Kidney tubule cell (primary cell): Measurements from ENCODE around the gene ACER2.
A peak's percentile ranks its signal among the peaks of the same experiment; 100 is the strongest.

Experiments
- DNase-seq: peaks from one replicate; pipeline ENCODE4 v3.0.0-alpha.2; 2018; ENCODE audit warnings: low spot score

The ACER2 gene

DNA sequence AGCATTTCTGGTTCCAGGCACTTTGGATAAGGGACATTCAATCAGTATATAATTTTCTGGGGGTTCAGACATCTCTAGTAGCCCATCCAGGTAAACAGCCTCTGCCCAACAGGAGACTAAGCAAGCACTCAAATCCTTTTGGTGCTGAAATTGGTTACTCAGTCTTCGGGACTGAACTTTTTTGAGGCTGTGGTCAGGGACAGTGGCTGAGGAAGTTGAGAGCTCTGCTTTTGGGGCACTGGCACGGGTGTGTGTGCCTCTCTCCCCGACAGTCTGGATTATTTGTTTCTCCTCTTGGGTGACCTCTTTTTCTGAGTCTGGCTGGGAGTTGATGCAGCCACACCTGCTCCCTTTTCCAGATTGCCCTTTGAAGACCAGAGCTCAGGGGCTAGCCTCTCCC is 47.6 kb downstream of the ACER2 start:
- DNase-seq: no peak

DNA sequence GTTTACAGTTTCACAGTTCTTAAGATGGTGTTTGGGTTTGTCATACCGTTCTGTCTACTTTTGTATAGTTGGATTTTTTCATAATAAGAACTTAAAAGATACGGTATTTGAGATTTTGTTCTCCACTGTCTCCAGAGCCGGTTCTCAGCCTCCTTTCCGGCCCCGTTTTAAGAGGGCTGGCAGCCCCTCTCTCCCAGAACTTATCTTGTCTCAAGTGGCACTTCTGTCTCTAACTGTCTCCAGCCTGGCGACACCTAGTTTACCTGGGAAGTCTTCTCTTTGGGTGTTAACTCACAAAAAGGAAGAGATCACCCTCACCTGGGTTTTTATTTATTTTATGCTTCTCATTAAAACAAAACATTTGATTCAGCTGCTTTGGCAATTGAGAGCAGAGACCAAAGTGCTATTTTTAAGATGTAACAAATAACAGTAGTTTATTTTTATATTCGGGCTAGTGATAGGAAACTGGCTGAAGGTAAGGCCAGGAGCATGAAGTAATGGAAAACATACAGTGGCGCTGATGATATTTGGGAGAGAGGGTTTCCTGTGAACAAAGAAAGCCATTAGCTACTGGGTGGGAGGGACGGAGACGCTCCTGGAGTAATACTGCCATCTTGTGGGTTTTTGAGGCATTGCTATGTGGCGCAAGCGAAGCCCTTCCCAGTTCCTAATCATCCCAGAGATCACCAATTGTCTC is 48.3 kb downstream of the ACER2 start:
- peak; percentile 74 for DNase-seq

DNA sequence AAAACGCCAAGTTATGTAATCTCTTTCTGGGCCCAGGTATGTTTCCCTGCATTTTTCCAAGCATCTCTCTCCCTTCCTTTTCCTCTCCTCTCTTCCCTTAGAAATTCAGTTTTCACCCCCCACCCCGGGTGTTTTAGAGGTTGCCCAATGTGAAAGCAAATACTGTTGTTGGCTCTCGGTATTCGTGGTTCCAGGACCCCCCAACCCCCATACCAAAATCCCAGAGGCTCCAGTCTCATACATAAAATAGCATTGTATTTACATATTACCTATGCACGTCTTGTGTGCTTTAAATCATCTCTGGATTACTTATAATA is 48.8 kb downstream of the ACER2 start:
- DNase-seq: no peak

DNA sequence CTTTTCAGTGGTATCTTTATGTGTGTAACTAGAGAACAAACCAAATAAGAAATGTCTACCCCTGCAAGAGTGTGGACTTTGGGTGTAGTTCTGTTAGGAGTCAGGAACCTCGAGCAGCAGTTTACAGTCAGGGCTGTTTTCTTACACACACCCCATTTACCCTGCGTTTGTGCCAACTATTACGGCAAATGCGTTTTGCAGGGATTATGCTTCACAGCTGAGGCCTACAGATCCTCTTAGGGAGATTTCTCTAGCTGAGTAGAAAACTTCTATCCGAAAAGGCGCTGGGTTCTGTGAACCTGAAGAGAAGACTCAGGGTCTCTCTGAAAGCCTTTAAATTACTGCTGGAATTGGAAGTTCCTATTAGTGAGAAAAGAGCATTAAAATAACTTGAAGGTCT is 51.4 kb downstream of the ACER2 start:
- no peak for DNase-seq

DNA sequence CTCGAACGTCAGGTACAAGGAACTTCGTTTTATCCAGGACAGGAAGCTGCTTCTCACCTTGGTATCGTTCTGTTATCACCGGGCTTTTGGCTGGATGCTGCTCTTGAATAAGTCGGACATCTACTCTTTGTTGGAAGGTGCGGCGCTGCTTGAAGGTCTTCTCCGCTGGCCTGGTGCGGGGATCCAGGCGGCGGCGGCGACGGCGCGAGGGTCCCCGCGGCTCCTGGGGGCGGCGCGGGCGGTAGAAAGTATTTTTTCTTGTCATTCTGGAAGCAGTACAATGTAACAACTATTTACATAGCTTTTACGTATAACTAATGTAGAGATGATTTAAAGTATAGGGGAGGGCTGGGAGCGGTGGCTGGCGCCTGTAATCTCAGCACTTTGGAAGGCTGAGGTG is 52.3 kb downstream of the ACER2 start:
- DNase-seq: no peak

DNA sequence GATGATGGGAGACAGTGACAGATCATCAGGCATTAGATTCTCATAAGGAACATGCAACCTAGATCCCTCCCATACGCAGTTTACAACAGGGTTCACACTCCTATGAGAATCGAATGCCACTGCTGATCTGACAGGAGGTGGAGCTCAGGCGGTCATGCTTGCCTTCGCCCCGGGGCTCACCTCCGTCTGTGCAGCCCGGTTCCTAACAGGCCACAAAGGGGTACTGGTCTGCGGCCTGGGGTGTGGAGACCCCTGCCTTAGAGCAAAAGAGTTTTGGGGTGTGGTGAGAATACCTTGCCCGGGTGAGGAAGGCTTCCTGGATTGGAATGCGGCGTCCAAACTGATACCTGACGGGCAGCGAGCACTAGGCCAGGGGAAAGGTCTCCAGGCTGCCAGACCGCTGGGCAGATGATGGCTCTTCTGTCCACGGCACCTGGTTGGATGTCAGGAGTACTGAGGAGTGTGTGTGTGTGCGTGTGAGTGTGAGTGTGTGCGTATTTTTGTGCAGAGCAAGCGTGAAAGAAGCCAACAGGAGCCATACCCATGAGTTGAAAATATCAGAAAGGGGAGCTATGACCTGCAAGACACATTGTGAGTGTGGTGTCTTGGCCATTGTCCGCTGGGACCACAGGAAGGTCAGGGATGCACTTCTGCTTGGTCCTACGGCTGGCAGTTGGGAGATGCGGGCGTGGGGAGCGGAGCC is 55.4 kb downstream of the ACER2 start:
- no peak for DNase-seq

DNA sequence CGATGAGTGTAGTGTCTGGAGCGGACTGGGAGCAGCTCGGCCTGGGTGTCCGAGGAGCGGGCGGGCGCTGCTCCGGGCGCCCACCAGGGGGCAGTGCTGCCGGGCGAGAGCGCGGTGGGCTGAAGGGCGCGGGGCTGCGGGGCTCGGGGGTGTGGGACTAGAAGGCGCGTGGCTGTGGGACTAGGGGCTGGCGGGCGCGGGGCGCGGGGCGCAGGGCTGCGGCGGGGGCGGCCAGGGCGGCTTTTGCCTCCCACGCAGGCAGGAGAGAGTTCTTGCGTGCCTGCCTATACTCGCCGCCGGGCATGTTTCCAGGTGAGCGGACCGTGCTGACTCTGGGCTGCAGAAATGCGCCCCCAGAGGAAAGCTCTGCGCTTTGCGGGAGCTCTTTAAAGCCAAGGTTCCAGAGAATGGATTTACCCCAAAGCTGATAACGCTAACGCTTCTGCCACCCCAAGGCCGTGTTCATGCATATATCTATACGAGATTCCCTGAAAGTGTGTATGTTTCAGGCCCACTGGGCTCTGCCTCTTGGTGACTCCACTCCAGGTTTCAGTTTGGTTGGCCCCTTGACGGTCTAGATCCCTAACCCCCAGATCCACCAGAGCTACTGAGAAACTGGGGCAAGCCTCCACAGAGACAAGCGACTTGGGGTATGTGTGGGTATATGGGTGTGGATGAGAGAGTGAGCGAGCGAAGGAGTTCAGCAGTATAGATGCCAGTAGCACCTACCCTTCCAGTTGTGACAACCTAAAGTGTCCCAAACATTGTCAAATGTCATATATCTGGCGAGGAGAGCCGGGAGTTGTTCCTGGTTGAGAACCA is 56.2 kb downstream of the ACER2 start:
- peak; percentile 82 for DNase-seq

DNA sequence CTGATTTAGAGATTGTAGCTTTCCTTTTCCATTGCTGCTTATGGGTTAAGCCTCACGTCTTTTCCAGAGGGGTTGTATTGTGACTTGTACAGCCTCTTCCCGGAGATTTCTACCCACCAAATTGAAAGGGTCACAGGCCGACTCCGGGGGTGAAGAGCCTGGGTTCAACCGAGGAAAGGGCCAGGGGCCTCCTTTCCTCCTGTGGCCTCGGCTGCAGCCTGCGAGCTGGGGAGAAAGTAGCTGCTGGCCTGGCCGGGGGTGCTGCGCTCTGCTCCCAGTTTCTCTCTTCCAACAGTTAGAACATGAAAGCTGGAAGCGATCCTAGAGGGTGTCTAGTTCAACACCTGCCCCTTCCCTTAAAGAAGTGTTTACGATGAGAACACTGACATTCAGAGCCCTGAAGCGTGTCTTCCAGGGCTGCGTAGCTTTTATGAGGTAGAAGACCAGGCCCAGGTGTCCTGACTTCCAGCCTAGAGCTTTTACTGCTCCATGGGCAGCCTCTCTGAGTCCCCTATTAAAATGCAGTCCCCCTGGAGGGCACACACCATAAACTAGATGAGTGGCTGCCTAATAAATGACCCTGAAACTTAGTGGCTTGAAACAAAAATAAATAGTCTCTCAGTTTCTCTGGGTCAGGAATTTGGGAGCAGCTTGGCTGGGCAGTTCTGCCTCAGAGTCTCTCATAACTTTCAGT is 56.9 kb downstream of the ACER2 start:
- no peak for DNase-seq

DNA sequence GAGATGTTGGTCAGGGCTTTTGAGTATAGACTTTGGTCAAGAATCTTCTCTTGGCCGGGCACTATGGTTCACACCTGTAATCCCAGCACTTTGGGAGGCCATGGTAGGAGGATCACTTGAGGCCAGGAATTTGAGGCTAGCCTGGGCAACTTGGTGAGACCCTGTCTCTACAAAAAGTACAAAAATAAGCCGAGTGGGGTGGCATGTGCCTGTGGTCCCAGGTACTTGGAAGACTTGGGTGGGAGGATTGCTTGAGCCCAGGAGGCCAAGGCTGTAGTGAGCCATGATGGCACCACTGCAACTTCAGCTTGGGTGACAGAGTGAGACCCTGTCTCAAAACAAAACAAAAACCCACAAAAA is 57.5 kb downstream of the ACER2 start:
- no peak for DNase-seq

DNA sequence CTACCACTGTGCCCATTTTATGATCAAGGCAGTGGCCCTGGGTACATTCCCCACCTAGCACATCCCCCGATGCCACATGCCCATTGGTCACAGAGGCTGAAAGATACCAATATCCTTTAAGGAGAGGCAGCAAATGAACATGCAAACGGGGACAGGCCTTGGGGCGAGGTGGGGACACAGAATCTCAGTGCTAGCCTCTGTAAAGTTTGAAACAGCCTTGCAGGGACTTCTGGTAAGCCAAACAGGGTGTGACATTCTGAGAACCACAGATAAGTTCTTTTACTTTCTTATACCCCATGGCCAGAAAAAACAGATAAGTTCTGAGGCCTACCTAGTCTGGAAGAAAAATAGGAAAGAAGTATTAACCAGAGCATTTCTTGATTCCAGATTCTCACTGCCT is 60.5 kb downstream of the ACER2 start:
- DNase-seq: no peak

DNA sequence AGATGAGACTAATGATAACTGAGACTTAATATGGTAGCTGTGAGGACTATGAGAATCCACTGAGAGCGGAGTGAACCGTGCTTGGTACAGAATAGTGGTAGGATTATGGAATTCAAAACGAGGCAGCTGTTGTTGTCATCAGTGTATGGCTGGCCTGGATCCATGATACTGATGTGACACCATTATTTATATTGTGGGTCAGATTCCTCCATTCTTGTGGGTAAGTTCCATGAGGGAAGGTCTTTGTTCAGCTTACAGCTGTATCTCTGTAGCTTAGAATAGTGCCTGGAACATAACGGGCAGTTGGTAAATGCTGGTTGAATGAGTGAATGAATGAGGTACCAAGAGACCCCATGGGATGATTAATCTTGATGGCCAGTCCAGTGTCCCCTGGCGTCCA is 61.8 kb downstream of the ACER2 start:
- no peak for DNase-seq

DNA sequence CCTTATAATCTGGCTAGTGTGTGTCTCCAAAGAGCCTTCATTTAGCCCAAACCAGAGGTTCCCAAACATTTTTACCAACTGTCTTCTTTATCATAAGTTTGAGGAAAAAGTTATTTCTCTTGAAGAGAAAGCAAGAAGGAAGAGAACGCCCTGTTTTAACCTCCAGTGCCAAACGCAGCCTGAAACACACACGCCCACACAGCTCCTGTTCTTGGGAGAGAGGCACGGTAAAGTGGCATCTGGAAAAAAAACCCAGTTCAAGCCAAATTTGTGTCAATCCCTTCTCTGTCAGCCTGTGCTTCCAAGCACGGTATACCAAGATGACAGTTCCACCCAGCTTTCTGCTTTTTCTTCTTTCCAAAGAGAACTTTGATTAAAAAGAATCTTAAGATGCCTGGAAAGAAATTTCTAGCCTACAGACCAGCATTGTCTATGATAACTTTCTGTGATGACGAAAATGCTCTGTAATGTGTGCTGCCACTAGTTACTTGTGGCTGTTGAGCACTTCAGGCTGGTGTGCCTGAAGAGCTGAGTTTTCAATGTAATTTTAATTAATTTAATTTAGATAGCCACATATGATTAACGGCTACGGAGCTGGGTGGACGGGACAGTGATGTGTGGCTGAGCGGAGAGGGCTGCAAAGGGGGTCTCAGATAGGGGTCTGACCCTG is 62.3 kb downstream of the ACER2 start:
- DNase-seq: no peak

DNA sequence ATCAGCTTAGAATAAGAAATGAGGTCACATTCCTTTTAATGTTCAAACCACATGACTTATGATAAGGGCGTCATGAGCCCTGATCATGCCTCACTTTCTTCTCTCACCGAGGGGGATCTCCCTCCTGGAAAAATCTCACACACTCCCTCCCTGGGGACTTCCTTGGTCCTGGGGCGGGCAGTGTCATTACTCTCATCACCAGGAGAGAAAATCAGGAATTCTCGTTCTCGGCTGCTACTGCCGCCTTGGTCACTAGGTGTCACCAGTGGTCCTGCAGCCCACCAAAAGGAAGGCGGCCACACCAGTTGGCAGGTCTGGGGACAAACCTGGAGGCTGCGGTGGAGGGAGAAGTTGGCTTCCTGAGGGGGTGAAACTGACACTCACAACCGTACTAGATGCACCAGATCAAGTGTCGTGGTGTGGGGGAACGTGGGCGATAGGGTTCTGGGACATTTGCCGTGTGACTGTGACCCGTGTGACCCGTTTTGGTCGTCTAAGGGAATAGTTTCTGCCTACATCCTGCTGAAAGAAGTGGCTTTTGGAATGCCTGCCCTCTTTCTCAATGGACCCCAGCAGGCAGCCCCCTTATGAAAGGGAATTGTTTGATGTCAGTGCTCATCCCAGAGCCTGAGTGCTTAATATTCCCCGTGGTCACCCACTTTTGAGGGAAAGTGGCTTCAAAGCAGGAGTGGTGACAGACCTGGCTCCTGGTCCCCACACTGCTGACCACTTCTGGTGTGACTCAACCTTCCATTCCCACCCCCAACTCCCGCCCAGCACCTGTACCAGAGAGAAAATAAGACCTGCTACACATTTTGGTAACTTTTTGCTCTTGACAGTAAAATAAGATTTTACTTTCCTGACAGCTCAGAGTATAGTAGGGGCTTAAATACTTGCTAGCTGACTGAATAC is 63.2 kb downstream of the ACER2 start:
- DNase-seq: peak; percentile 74

DNA sequence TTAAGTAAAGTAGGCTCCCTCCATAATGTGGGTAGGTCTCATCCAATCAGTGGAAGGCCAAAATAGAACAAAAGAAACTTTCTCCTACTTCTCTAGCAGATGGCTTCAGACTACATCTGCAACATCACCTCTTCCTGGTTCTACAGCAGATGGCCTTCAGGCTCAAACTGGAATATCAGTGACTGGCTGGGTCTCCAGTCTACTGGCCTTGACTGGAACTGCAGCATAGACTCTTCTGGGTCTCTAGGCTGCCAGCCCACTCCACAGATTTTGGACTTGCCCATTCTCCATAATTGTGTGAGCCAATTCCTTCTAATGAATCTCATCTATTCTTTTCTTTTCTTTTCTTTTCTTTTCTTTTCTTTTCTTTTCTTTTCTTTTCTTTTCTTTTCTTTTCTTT is 64.8 kb downstream of the ACER2 start:
- DNase-seq: no peak

DNA sequence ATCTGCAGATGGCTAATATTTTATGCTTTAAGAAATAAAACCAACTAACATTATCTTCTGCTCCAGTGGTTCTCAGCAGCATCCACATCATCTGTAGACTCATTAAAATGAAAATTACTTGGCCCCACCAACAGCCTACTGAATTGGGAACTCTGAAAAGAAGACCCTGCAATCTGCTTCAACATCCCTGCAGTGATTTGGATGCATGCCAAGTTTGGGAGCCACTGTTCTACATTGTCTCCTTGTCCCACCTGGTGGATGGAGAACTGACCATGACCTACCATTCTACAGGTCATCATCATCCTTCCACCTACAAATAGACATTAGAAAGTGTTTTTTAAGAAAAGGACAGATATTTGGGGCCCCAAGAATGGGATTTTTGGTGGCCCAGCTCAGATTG is 71.1 kb downstream of the ACER2 start:
- DNase-seq: no peak

DNA sequence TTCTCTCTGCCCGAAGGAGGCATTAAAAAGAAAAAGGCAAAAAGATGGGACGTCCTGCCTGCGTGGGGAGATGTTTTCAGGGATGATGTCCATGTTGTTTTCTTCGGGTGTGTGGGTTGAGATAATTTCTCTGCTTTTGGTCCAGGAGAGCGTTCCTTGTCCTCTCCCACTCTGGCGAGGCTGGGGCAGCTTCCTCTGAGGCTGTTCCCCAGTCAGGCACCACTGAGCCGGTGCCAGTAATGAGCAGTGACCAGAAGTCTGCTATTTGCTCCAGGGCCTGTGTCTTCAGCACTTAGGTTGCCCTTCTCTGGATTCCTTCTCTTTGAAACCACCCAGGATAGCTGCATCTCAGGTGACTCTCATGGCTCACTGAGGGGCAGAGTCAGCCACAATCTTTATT is 71.5 kb downstream of the ACER2 start:
- DNase-seq: no peak

DNA sequence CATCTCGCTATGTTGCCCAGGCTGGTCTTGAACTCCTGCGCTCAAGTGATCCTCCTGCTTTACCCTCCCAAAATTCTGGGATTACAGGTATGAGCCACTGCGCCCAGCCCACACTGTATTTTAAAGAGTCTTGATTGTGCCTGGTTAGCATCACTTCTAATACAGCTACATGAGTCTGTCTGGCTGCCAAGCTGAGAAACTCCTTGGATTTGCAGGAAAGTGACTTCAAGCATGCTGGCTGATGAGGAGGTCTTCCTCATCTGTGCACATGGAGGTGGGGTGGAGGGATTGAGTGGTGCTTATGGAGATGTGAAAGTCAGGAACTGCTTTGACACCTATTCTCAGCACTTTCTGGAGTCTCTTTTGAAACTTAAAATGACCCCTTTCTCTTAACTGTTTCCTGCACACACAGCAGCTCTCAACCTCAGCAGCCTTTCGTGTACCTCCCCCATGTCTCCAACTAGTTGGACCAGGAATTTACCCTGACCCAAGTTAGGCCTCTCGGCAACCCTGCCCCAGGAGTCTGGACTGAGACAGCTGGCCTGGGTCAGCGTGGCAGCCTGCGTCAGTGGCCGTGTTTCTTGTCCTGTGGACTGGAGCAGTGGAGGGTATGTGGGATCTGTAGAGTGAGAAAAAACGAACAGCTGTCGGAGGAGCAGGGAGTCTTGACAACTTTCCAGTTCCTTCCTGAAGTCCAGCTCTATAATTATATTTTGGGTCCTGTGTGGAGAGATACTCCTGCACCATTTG is 72.5 kb downstream of the ACER2 start:
- no peak for DNase-seq

DNA sequence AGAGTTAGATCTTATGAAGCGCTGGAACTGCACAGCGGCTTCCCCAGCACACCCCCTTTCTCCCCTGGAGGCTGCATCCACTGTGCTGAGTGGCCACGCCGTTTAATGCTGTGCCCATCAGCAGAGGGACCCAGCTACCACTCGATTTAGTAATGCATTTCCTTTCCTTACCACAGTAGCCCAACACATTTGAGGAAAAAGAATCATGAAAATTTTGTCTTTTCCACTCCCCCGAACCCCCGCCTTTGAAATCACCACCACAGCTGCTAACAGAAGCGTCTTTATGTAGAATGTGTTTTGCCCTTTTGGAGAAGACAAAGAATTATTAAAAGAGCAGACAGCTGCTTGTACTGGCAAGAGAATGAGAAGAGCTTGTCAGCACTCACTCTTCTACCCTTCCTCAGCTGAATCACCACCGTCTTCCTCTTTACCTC is 73.2 kb downstream of the ACER2 start:
- no peak for DNase-seq

DNA sequence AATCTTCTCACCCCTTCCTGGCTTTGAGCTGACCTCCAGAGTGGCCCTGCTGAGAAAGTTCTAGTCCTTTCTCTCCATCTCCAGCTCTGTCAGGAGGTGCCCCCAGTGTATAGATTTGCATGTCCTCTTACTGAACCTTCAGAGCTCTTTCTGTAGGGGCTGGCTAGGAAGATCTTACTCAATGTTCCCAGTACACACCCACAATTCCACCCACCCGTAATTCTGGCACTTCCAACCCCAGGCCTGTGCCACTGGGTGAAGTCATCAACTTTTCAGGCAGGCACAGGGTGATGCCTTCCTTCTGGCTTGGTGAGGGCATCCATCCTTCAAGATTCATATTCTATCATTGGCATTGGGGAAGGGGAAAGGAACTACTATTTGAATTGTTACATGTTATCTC is 75.9 kb downstream of the ACER2 start:
- DNase-seq: no peak

DNA sequence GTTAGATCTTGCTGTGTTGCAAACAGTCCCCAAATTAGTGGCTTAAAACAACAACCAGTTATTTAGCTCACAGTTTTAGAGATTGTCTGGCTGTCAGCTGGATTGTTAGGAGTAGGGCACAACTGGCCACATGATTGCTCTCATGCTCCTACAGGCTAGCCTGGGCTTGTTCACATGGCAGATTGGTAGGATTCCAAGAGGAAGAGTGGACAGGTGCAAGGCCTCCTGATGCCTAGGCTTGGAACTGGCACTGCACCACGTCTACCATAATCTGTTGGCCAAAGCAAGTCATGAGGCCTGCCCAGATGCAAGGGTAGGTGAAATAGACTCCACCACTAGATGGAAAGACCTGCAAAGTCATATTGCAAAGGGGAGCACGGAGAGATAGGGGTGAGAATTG is 76.4 kb downstream of the ACER2 start:
- no peak for DNase-seq
